ENCODE measurements around the gene MADD. TPM values are rescaled to one million over a fixed set of nuclear protein-coding genes. Genes with fewer than 3 reads are reported as not detected.

MADD gene
- 22.5 and 26.8 TPM in 2 replicates for total RNA-seq

GRCh38 chr11:47269829-47270305 is at the start of gene MADD:
TSS of gene MADD (plus strand) at chr11:47270133.

GRCh38 chr11:47248664-47249377 is 21.1 kb upstream of the MADD start, which contains the start of gene ACP2:
TSS of gene ACP2 (minus strand) at chr11:47248814. CDS start at chr11:47248789, 25 bp downstream.

GRCh38 chr11:47257517-47258316 is 12.2 kb upstream of the MADD start, which contains the start of gene NR1H3:
TSS of gene NR1H3 (plus strand) at chr11:47257996. CDS start at chr11:47259217, 1,221 bp downstream.

GRCh38 chr11:47352556-47352955 is 82.6 kb downstream of the MADD start, which contains the start of gene MYBPC3:
TSS of gene MYBPC3 (minus strand) at chr11:47352702. CDS start at chr11:47352647, 55 bp downstream.

GRCh38 chr11:47378010-47378835 is 108.3 kb downstream of the MADD start, which contains the start of gene SPI1:
TSS of gene SPI1 (minus strand) at chr11:47378547. CDS start at chr11:47378353, 194 bp downstream.

Other genes starting within 250 kb of the MADD start
- 134 and 172 TPM in 2 replicates for gene ARFGAP2, start 93.3 kb upstream of the MADD start, total RNA-seq
- 32.8 and 33.7 TPM in 2 replicates for gene PACSIN3, start 83.7 kb upstream of the MADD start, total RNA-seq
- 57.1 and 62.3 TPM in 2 replicates for gene DDB2, start 55.2 kb upstream of the MADD start, total RNA-seq
- gene ACP2, start 21.3 kb upstream of the MADD start, total RNA-seq, result 38.3 and 42.2 TPM in 2 replicates
- gene NR1H3, start 12.1 kb upstream of the MADD start, total RNA-seq, result 41.8 and 47.0 TPM in 2 replicates
- gene MYBPC3, start 82.6 kb downstream of the MADD start, total RNA-seq, result not detected in 2 replicates
- not detected in 2 replicates for gene SPI1, start 108.4 kb downstream of the MADD start, total RNA-seq
- 157 and 162 TPM in 2 replicates for gene SLC39A13, start 138.5 kb downstream of the MADD start, total RNA-seq
- 258 and 272 TPM in 2 replicates for gene PSMC3, start 156.3 kb downstream of the MADD start, total RNA-seq
- 0.18 TPM in 1 of 2 replicates, not detected in the other for gene RAPSN, start 179.0 kb downstream of the MADD start, total RNA-seq

All from myometrial cell (primary cell).